HG03135 (cell line): ENCODE results near the gene DENND1A.
A peak's percentile ranks its signal among the peaks of the same experiment; 100 is the strongest.
"Not testable (repeated sequence)": the region's sequence is repeated elsewhere in the genome, so short reads cannot be mapped to it uniquely, and the experiment has no call there.

Source experiments
- ATAC-seq: cut with Tn5 transposase; IDR thresholded peaks from one replicate; pipeline ENCODE4 v1.9.1; 2021; ENCODE audit warnings: mild to moderate bottlenecking, moderate library complexity; ENCODE audit not compliant: unreplicated experiment

The DENND1A gene, protein sequence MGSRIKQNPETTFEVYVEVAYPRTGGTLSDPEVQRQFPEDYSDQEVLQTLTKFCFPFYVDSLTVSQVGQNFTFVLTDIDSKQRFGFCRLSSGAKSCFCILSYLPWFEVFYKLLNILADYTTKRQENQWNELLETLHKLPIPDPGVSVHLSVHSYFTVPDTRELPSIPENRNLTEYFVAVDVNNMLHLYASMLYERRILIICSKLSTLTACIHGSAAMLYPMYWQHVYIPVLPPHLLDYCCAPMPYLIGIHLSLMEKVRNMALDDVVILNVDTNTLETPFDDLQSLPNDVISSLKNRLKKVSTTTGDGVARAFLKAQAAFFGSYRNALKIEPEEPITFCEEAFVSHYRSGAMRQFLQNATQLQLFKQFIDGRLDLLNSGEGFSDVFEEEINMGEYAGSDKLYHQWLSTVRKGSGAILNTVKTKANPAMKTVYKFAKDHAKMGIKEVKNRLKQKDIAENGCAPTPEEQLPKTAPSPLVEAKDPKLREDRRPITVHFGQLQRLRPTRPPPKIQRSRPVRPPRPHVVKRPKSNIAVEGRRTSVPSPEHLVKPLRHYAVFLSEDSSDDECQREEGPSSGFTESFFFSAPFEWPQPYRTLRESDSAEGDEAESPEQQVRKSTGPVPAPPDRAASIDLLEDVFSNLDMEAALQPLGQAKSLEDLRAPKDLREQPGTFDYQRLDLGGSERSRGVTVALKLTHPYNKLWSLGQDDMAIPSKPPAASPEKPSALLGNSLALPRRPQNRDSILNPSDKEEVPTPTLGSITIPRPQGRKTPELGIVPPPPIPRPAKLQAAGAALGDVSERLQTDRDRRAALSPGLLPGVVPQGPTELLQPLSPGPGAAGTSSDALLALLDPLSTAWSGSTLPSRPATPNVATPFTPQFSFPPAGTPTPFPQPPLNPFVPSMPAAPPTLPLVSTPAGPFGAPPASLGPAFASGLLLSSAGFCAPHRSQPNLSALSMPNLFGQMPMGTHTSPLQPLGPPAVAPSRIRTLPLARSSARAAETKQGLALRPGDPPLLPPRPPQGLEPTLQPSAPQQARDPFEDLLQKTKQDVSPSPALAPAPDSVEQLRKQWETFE

DNA sequence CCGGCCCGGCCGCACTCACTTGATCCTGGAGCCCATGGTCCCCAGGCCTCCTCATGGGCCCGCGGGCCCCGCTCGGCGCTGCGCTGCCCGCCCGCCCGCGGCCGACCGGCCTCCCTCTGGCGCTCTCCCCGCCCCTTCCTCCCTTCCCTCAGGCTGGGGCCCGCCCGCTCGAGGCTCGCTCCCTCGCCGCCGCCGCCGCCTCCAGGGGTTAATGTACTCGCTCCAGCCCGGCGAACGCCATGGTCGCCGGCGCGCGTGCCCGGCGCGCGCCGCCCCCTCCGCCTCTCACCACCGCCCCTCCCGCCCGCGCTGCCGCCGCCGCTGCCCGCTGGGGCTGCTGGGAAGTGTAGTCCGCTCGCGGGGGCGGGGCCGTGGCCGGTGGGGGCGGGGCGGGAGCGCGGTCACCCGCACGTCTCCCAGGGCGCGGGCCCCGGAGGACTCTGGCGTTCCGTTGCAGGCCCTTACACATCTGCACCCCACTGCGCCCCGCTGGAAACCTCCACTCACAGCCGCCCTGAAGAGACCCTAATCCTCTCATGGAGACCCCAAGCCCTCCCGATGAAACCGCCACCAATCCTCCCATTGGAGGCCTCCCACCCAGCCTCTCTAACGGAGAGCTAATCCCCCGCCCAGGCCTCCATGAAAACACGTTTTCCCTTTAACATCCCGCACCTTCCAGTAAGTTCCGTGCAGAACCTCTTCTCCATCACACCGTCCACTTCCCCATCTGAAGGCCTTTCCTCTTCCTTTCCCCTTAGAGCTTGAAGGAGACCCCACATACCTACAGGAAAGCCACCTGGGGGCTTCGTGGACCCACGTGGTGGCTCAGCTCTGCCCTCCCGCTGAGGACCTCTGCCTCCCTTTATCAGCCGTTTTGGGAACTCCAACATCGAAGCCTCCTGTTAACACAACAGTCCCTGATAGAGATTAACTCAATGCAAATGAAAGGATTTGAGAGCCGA lies at the start of gene DENND1A:
DENND1A (minus strand) TSS at position 257 of the 962 bp plus-strand sequence; CDS start at position 36, 221 bp downstream.
- ATAC-seq = peak; percentile 76

DNA sequence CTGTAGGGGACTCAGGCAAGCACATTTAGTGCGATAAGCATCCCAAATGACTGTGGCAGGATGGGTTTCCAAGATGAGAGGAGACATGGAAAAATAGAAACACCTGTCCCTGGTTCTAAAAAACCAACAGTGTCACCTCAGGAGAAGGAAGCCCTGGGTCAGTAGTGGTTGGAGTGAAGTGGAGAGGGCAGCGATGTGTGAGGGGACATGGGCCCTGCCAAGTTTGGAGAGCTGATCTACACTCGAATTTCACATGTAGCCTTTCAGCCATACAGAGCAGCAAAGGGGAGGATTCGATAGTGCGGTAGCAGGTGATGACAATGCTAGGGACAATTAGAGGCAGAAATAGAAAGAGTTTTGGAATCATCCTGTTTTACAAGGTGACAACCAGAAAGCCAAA lies 49.1 kb upstream of the DENND1A start:
- ATAC-seq = no peak

DNA sequence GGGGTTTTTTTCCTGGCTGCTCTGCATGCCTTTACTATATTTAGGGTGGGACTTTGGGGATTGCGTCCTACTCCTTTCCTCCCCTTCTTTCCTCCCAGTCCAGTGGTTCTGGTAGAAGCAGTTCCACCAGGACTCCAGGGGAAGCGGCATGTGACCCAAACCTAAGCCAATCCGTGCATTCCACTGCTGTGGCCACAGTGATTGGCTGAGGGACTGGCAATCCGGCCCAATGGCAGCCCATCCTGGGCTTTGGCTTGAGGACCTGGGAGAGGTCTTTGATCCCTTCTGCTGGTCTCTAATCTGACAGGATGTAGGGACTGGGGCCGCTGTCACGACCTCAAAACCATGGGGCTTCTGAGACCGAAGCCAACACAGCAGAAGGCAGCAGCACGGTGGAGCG lies 46.7 kb upstream of the DENND1A start:
- ATAC-seq = not testable (repeated sequence)

DNA sequence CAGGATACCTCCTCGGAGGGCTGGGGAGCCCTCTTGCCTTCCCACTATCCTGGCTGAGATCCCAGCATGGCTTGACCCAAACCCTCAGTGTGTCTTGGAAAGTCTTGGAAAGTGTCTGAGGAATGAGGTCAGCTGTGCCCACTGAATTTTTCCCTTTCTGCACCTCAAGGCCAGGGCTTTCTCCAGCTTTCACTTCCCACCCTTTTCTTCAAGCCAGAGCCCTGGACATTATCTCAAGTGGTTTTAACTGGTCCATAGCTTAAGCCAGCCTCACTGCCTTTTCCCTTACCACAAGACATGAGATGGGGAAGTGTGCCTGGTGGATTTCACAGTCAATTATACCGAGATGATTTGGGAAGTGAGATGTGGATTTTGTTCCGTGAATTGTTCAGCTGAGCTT lies 45.9 kb upstream of the DENND1A start:
- no peak for ATAC-seq

DNA sequence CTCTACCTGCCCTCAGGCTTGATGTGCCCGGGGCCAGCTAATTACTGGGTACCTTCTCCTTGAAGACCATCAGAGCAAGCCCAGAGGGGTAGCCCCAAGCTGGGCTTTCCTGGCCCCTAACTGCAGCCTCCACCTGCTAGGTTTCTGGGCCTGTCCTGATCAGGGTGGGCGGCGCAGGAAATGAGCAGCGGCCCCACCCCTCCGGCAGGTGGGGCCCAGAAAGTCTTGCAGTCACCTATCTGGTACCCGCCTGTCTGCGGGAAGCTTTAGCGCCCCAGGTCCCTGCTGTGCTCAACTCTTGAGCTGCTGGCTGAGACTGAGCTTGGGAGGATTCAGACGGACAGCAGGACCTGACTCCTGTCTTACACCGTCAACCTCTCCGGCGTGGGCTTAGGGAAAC lies 44.5 kb upstream of the DENND1A start:
- ATAC-seq = no peak

DNA sequence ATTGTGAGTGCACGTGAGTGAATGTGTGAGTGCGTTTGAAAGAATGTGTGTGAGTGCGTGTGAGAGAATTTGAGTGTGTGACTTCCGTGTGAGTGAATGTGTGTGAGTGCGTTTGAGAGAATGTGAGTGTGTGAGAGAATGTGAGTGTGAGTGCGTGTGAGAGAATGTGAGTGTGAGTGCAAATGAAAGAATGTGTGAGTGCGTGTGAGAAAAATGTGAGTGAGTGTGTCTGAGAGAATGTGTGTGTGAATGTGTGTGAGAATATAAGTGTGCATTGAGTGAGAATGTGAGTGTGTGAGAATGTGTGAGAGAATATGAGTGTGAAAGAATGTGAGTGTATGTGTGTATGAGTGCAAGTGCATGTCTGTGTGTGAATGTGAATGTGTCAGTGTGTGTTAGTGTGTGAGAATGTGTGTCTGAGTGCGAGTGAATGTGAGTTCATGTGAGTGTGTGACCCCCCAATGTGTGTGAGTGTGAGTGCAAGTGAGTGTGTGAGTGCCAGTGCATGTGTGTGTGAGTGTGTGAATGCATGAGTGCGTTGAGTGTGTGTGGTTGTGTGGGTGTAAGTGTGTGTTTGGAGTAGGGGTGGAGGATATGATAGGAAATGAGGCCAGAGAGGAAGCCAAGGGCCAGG lies 43.8 kb upstream of the DENND1A start:
- ATAC-seq = no peak

DNA sequence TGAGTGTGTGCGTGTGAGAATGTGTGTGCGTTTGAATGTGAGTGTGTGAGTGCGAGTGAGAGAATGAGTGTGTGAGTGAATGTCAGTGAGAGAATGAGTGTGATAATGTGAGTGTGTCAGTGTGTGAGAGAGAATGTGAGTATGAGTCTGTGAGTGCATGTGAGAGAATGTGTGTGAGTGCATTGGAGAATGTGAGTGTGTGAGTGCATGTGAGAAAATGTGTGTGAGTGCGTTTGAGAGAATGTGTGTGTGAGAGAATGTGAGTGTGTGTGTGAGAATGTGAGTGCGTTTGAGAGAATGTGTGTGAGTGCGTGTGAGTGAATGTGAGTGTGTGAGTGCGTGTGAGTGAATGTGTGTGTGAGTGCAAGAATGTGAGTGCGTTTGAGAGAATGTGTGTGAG lies 42.7 kb upstream of the DENND1A start:
- ATAC-seq = no peak

DNA sequence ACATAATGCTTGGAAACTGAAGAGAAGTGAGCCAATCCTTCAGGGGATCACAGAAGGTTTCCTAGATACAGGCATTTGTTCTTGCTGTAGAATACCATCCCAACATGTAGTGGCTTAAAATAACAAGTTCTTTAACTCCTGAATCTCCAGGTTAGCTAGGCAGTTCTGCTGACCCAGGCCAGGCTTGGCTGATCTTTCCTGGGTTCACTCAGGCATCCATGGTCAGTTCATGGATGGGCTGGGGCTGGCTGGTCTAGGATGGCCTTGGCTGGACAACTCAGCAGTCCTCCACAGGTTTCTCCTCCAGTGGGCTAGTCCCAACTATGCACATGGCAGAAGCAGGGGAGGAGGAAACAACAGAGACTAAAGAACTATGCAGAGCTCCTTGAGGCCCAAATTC lies 37.4 kb upstream of the DENND1A start:
- ATAC-seq = no peak

DNA sequence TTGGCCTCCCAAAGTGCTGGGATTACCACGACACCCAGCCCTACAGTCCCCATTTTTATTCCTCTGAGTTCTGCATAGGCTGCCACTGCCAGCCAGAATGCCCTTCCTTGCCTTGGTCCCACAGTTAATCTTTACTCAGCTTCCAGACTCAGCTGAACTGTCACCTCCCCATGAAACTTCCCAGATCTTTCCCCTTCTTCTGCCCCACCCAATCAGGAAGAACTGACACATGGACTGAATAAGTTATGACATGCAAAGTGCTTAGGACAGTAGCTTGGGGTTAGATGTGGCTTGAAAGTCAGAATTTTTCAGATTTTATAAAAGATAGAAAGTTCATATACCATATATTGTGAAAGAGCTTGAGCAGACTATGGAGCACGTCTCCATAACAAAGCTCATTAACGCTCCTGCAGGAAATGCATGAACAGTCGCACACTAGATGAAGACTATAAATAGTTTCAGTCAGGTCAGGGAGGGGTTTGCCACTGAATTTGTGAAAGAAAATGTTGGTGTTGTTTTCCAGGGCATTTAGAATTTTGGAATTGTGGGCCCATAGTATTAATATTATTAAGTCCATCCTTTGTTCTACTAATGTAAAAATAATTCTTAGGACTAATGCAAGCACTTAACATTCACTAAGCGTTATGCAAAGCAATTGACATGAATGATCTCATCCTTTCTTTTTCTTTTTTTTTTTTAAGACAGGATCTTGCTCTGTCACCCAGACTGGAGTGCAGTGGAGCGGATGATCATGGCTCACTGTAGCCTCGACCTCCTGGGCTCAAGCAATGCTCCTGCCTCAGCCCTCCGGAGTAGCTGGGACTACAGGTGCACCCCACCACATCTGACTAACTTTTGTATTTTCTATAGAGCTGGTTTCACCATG lies 36.1 kb upstream of the DENND1A start:
- no peak for ATAC-seq

DNA sequence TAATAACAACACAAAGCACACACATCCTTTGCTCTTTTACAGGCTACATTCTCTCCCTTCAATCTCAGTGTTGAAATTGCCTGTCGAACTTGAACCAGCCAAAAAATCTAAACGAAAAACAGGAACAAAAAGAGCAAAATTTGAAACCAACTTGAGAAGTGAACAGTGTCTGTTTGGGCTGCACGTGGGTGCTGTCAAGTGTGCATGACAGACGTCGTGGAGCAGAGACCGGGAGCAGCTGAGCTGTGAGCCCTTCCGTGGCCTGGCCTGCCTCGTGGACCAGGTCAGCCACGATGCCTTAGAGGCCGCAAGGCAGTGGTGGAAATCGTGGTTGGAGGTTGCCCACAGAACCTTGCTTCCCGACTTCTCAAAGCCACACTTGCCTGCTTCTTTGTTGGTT lies 34.8 kb upstream of the DENND1A start:
- ATAC-seq = no peak

DNA sequence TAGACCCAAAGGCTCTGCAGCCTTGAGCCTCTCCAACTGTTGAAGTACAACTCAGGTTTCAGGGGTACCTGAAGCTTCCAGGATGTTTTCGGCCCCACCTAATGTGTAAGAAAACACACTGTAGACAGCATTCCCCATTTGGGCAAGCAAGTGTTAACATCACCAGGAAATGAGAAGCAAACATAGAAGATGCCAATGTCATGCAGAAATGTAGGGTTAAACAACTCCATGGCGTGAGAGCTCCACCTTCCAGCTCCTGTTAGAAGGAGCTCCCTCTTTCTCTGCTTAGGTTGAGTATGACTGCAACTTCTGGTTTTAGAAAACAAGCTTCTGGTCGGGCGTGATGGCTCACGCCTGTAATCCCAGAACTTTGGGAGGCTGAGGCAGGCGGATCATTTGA lies 31.0 kb upstream of the DENND1A start:
- no peak for ATAC-seq

DNA sequence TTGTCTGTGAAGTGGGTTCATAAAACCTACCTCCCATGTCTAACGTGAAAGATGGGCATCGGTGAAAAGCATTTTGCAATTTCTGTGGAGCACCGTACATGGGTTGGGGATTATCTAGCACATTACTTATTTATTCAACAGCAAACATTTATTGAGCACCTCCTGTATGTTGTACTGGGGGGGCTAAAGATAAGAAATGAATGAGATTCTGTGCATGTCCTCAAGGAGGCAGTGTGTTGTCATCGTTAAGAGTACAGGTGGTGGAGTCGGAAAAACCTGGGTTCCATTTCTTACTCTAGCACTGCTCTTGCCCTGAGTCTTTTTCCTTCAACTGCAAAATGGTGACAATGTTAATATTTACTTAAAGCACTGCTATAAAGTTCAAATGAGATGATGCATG lies 30.4 kb upstream of the DENND1A start:
- no peak for ATAC-seq

DNA sequence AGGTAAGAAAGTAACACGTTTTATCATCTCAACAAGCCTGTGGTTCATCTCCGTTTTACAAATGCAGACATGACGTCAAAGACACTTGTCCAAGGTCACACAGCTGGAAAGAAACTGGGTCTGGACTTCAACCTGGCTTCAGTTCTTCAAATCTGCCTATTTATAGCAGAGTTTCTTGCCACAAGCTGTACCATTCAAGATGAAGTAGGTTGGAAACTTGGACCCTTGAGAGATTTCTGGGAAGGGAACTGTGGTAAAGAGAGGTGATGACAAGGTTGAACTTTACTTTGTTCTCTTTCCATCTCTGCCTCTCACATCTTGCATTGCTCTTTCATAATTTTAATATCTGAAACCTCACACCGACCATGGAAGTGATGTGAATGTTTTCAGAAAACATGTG lies 29.9 kb upstream of the DENND1A start:
- no peak for ATAC-seq

DNA sequence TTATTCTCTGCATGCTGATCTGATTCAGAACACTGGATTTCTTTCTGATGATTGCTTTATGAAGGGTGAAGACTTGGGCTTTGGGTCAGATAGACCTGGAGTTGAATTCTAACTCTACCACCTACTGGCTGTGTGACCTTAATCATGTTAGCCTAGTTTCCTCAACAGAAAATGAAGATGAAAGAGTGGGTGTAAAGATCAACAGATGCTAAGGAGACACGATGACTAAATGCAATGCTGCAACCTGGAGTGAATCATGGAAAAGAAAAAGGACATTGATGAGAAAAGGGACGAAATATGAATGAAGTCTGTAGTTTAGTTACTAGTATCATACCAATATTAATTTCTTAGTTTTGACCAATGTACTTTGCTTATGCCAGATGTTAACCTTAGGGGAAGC lies 27.8 kb upstream of the DENND1A start:
- ATAC-seq = no peak

DNA sequence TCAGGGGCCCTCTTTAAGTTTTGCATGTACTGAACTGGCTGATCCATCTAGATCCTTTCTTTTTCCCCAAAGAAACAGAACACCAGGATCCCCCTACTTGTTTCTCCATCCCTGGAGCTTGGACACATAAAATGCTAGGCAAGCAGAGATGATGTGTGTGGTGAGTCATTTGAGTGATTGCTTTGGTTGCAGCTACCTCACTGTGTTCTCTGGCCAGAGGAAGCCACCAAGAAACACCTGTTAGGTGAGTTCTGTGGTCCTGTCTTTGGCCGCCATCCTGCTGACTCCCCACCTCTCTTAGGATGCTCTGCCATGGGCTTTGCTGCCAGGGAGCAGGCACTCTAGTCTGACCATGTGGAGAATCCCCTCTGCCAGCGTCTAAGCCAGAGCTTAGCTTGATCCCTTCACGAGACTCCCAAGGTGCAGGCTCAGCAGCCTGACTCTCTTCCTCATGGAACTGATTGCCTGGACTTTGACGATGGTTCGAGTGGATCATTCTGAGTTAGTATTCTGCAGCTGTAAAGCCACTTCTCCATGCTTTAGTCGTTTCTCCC lies 27.3 kb upstream of the DENND1A start:
- ATAC-seq = no peak

DNA sequence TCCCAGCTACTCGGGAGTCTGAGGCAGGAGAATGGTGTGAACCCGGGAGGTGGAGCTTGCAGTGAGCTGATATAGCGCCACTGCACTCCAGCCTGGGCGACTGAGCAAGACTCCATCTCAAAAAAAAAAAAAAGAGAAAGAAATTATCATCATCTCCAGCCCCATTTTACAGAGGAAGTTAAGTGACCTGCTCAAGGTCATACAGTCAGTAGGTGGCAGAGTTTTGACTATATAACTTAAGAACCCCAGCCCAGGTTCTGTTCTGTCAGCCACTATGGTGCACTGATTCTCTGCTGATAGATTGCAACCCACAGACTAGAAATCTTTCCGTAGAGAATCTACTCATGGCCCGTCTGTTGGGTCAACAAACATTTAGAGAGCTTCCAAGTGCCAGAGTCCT lies 25.7 kb upstream of the DENND1A start:
- ATAC-seq = no peak

DNA sequence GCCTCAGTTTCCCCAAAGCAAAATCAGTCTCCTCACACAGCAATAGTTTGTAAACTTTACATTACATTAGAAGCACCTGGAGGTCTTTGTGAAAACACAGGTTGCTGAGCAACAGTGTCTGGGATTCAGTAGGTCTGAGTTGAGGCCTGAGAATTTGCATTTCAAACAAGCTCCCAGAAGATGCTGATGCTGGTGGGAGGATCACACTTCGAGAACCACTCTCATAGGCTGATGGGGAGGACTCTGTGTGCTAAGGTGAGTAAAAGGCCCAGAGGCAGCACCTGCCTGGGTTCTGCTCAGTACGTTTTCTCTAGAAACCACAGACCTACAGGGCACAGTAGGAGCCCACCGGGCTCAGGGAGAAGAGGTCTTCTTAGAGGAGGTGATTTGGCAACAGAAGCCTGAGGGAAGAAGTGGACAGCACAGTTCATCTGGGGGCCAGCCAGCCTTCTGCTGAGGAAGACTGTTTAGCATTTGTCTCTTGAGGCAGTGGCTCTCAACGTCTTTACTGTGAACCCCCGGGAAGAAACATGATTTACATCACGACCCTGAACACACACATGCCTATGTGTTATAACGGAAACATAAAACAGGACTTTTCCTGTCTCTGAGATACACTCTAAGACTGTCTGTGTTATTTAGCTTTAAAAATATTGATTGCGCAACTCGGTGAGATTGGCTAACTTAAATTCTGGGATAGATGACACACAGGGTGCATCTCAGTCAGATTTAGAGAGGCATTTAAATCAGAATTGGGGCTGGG lies 24.8 kb upstream of the DENND1A start:
- ATAC-seq = no peak
